ENCODE results near the gene PRDM16.

- TF ChIP-seq POLR2A (IDR thresholded peaks at IDR 0.05): no peak
- TF ChIP-seq CTCF (IDR thresholded peaks at IDR 0.05): no peak
These were observed 308.7 kb downstream of the PRDM16 start for GRCh38 chr1:3377604-3378279.
